ENCODE results near the gene SERPIND1.

DNA sequence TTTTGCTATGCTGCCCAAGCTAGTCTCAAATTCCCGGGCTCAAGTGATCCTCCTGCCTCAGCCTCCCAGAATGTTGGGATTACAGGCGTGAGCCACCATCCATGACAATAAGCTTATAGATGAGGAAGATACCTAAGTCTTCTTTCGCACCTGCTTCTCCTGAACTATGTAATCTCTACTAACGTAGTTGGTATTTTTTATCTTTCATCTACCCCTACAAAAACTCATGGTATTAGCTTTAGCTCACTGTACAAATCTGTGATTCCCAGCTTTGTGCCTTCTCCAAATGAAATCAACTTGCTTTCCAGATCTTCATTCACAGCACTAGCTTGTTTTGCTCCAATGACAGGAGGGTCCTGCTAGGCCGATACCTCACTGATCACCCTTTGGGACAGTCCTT, 48.3 kb downstream of the SERPIND1 start:
- no peak for TF ChIP-seq POLR2A (IDR thresholded peaks at IDR 0.05)
- TF ChIP-seq, protein P1, sequence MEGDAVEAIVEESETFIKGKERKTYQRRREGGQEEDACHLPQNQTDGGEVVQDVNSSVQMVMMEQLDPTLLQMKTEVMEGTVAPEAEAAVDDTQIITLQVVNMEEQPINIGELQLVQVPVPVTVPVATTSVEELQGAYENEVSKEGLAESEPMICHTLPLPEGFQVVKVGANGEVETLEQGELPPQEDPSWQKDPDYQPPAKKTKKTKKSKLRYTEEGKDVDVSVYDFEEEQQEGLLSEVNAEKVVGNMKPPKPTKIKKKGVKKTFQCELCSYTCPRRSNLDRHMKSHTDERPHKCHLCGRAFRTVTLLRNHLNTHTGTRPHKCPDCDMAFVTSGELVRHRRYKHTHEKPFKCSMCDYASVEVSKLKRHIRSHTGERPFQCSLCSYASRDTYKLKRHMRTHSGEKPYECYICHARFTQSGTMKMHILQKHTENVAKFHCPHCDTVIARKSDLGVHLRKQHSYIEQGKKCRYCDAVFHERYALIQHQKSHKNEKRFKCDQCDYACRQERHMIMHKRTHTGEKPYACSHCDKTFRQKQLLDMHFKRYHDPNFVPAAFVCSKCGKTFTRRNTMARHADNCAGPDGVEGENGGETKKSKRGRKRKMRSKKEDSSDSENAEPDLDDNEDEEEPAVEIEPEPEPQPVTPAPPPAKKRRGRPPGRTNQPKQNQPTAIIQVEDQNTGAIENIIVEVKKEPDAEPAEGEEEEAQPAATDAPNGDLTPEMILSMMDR (IDR thresholded peaks at IDR 0.05), result no peak

All from upper lobe of left lung (tissue), 4 donors.